GM12878 (cell line): ENCODE results near the gene TIPARP.

Experiments
- CREB1 ChIP-seq: IDR thresholded peaks from 2 replicates; pipeline ENCODE4 v1.6.1; 2012; ENCODE audit warnings: low read depth, mild to moderate bottlenecking, inconsistent platforms
- CTCF ChIP-seq, 3 experiments: IDR thresholded peaks in 2 of 3; conservative IDR thresholded peaks in 1 of 3; 2 replicates each; pipeline ENCODE4 v1.5.1; 2011; ENCODE audit warnings: low read depth in 3 of 3, low read length in 3 of 3, mild to moderate bottlenecking in 3 of 3, control low read depth in 2 of 3, moderate library complexity in 2 of 3, inconsistent platforms in 1 of 3, mixed read lengths in 1 of 3; ENCODE audit not compliant: control insufficient read depth in 2 of 3, insufficient read depth in 1 of 3; ENCODE audit errors: extremely low read depth in 1 of 3
- EGR1 ChIP-seq, 2 experiments: IDR thresholded peaks; 1 replicate in 1 of 2; 2 replicates in 1 of 2; pipeline ENCODE4 v1.6.1; 2011 to 2012; ENCODE audit warnings: low read depth in 2 of 2, low read length in 2 of 2, borderline replicate concordance in 1 of 2, mild to moderate bottlenecking in 1 of 2, moderate library complexity in 1 of 2
- HCFC1 ChIP-seq: fragments of 150-350 bp; IDR thresholded peaks from 2 replicates; pipeline ENCODE4 v1.6.1; 2014; ENCODE audit warnings: low read length
- POLR2AphosphoS5 ChIP-seq: IDR thresholded peaks from 2 replicates; pipeline ENCODE4 v1.6.1; 2011; ENCODE audit warnings: mild to moderate bottlenecking, low read length, inconsistent platforms
- SIN3A ChIP-seq: IDR thresholded peaks from 2 replicates; pipeline ENCODE4 v1.6.1; 2012; ENCODE audit warnings: low read depth, low read length, improper control_type of control experiment
- SMC3 ChIP-seq: IDR thresholded peaks from 2 replicates; pipeline ENCODE4 v1.6.1; 2011; ENCODE audit warnings: low read length, improper control_type of control experiment, borderline replicate concordance
- STAT1 ChIP-seq: fragments of 450-650 bp; conservative IDR thresholded peaks from 2 replicates; pipeline ENCODE4 v1.6.1; 2014; ENCODE audit warnings: antibody characterized with exemption, mild to moderate bottlenecking
- TF ChIP-seq, protein P1 (sequence below): fragments of 450-650 bp; IDR thresholded peaks from 2 replicates; pipeline ENCODE4 v1.6.1; 2017; ENCODE audit warnings: antibody characterized with exemption, mild to moderate bottlenecking, moderate library complexity
- TF ChIP-seq, protein P2 (sequence below): IDR thresholded peaks from 2 replicates; pipeline ENCODE4 v1.6.1; 2012; ENCODE audit warnings: mild to moderate bottlenecking, low read depth, low read length

GRCh38 chr3:156751461-156752025 is 77.2 kb downstream of the TIPARP start:
- TF ChIP-seq HCFC1 (no peak), CTCF (IDR thresholded peaks at IDR 0.05 in 2 of 3, conservative IDR thresholded peaks at IDR 0.05 in 1 of 3; ENCODE audit: control insufficient read depth in 2 of 3, extremely low read depth in 1 of 3, insufficient read depth in 1 of 3, low read depth in 3 of 3, low read length in 3 of 3) (no peak), SIN3A (no peak), SMC3 (no peak), EGR1 (IDR thresholded peaks at IDR 0.05; ENCODE audit: borderline replicate concordance in 1 of 2, low read depth in 2 of 2, low read length in 2 of 2) (no peak), CREB1 (no peak), STAT1 (no peak), POLR2AphosphoS5 (no peak)
- TF ChIP-seq, protein P1, sequence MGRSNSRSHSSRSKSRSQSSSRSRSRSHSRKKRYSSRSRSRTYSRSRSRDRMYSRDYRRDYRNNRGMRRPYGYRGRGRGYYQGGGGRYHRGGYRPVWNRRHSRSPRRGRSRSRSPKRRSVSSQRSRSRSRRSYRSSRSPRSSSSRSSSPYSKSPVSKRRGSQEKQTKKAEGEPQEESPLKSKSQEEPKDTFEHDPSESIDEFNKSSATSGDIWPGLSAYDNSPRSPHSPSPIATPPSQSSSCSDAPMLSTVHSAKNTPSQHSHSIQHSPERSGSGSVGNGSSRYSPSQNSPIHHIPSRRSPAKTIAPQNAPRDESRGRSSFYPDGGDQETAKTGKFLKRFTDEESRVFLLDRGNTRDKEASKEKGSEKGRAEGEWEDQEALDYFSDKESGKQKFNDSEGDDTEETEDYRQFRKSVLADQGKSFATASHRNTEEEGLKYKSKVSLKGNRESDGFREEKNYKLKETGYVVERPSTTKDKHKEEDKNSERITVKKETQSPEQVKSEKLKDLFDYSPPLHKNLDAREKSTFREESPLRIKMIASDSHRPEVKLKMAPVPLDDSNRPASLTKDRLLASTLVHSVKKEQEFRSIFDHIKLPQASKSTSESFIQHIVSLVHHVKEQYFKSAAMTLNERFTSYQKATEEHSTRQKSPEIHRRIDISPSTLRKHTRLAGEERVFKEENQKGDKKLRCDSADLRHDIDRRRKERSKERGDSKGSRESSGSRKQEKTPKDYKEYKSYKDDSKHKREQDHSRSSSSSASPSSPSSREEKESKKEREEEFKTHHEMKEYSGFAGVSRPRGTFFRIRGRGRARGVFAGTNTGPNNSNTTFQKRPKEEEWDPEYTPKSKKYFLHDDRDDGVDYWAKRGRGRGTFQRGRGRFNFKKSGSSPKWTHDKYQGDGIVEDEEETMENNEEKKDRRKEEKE = no peak
- TF ChIP-seq, protein P2, sequence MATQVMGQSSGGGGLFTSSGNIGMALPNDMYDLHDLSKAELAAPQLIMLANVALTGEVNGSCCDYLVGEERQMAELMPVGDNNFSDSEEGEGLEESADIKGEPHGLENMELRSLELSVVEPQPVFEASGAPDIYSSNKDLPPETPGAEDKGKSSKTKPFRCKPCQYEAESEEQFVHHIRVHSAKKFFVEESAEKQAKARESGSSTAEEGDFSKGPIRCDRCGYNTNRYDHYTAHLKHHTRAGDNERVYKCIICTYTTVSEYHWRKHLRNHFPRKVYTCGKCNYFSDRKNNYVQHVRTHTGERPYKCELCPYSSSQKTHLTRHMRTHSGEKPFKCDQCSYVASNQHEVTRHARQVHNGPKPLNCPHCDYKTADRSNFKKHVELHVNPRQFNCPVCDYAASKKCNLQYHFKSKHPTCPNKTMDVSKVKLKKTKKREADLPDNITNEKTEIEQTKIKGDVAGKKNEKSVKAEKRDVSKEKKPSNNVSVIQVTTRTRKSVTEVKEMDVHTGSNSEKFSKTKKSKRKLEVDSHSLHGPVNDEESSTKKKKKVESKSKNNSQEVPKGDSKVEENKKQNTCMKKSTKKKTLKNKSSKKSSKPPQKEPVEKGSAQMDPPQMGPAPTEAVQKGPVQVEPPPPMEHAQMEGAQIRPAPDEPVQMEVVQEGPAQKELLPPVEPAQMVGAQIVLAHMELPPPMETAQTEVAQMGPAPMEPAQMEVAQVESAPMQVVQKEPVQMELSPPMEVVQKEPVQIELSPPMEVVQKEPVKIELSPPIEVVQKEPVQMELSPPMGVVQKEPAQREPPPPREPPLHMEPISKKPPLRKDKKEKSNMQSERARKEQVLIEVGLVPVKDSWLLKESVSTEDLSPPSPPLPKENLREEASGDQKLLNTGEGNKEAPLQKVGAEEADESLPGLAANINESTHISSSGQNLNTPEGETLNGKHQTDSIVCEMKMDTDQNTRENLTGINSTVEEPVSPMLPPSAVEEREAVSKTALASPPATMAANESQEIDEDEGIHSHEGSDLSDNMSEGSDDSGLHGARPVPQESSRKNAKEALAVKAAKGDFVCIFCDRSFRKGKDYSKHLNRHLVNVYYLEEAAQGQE = no peak
